Neural cell (in vitro differentiated cells): ENCODE results near the gene NOC4L. TPM values are rescaled to one million over a fixed set of nuclear protein-coding genes. Genes with fewer than 3 reads are reported as not detected.
A peak's percentile ranks its signal among the peaks of the same experiment; 100 is the strongest.
"Not testable (repeated sequence)": the region's sequence is repeated elsewhere in the genome, so short reads cannot be mapped to it uniquely, and the experiment has no call there.

Source experiments
- H2AFZ ChIP-seq: fragments of 200-600, 300-800 bp; sonication (generic), shearing (Covaris generic); 2 replicates; pipeline ENCODE4 v1.6.0; 2014; ENCODE audit warnings: low read depth, mild to moderate bottlenecking, antibody characterized with exemption, low read length, moderate library complexity
- H3F3A ChIP-seq: fragments of 200-600 bp; shearing (Covaris generic); 2 replicates; pipeline ENCODE4 v1.6.1; 2016; ENCODE audit warnings: mild to moderate bottlenecking, moderate library complexity, mixed read lengths, antibody characterized with exemption, low read length; ENCODE audit not compliant: insufficient read depth, poor library complexity, severe bottlenecking
- H3K27ac ChIP-seq: fragments of 200-600, 300-800 bp; sonication (generic), shearing (Covaris generic); 2 replicates; pipeline ENCODE4 v1.5.1; 2014; ENCODE audit warnings: mild to moderate bottlenecking, low read length, moderate library complexity
- H3K27me3 ChIP-seq: fragments of 300-800, 200-600 bp; sonication (generic), shearing (Covaris generic); 2 replicates; pipeline ENCODE4 v1.6.0; 2014; ENCODE audit warnings: mild to moderate bottlenecking, low read depth, low read length, moderate library complexity; ENCODE audit not compliant: insufficient read depth
- H3K36me3 ChIP-seq: fragments of 300-800, 200-600 bp; sonication (generic), shearing (Covaris generic); 2 replicates; pipeline ENCODE4 v1.5.1; 2014; ENCODE audit warnings: mild to moderate bottlenecking, antibody characterized with exemption, low read length, moderate library complexity; ENCODE audit not compliant: insufficient read depth
- H3K4me2 ChIP-seq: fragments of 300-800, 200-600 bp; sonication (generic), shearing (Covaris generic); 2 replicates; pipeline ENCODE4 v1.6.0; 2014; ENCODE audit warnings: mild to moderate bottlenecking, low read length
- H3K4me3 ChIP-seq: fragments of 300-800, 200-600 bp; sonication (generic), shearing (Covaris generic); 2 replicates; pipeline ENCODE4 v1.5.1; 2014; ENCODE audit warnings: mild to moderate bottlenecking, low read length, moderate library complexity
- H3K79me2 ChIP-seq: fragments of 200-600 bp; shearing (Covaris generic); replicated peaks from 2 replicates; pipeline ENCODE4 v1.6.0; 2014; ENCODE audit warnings: mild to moderate bottlenecking, low read length, moderate library complexity; ENCODE audit not compliant: insufficient read depth
- H3K9ac ChIP-seq: fragments of 300-800, 200-600 bp; sonication (generic), shearing (Covaris generic); 2 replicates; pipeline ENCODE4 v1.6.1; 2016; ENCODE audit warnings: mild to moderate bottlenecking, low read length, mixed read lengths
- H3K9me2 ChIP-seq: fragments of 200-600 bp; shearing (Covaris generic); 2 replicates; pipeline ENCODE4 v1.6.1; 2016; ENCODE audit warnings: mild to moderate bottlenecking, low read length, mixed read lengths; ENCODE audit not compliant: insufficient read depth
- H3K9me3 ChIP-seq: fragments of 200-600, 300-800 bp; sonication (generic), shearing (Covaris generic); 2 replicates; pipeline ENCODE4 v1.6.1; 2016; ENCODE audit warnings: mild to moderate bottlenecking, mixed run types, low read length, moderate library complexity, mixed read lengths
- H4K20me1 ChIP-seq: fragments of 200-600 bp; shearing (Covaris generic); 2 replicates; pipeline ENCODE4 v1.6.1; 2016; ENCODE audit warnings: mild to moderate bottlenecking, mixed run types; ENCODE audit not compliant: insufficient read depth
- CTCF ChIP-seq: fragments of 450-650 bp; IDR thresholded peaks from 2 replicates; pipeline ENCODE4 v1.5.1; 2014; ENCODE audit warnings: antibody characterized with exemption, mild to moderate bottlenecking, moderate library complexity; ENCODE audit not compliant: poor library complexity, severe bottlenecking
- EP300 ChIP-seq: fragments of 450-650 bp; conservative IDR thresholded peaks from 2 replicates; pipeline ENCODE4 v1.6.1; 2014; ENCODE audit warnings: antibody characterized with exemption, mild to moderate bottlenecking, moderate library complexity; ENCODE audit not compliant: poor library complexity, severe bottlenecking
- EZH2 ChIP-seq: fragments of 200-600, 300-800 bp; shearing (Covaris generic), sonication (generic); IDR thresholded peaks from 2 replicates; pipeline ENCODE4 v1.6.1; 2014; ENCODE audit warnings: antibody characterized with exemption, low read length, borderline replicate concordance, mild to moderate bottlenecking; ENCODE audit not compliant: insufficient read depth, poor library complexity, severe bottlenecking
- MXI1 ChIP-seq: fragments of 450-650 bp; conservative IDR thresholded peaks from 2 replicates; pipeline ENCODE4 v1.6.1; 2014; ENCODE audit warnings: antibody characterized with exemption, mild to moderate bottlenecking; ENCODE audit not compliant: poor library complexity, severe bottlenecking
- POLR2AphosphoS5 ChIP-seq: IDR thresholded peaks from 2 replicates; pipeline ENCODE4 v1.6.1; 2012
- RAD21 ChIP-seq: fragments of 450-650 bp; conservative IDR thresholded peaks from 2 replicates; pipeline ENCODE4 v1.6.1; 2014; ENCODE audit warnings: antibody characterized with exemption, mild to moderate bottlenecking, moderate library complexity
- REST ChIP-seq: IDR thresholded peaks from 2 replicates; pipeline ENCODE4 v1.6.1; 2012; ENCODE audit warnings: borderline replicate concordance
- SMC3 ChIP-seq: fragments of 450-650 bp; conservative IDR thresholded peaks from 2 replicates; pipeline ENCODE4 v1.6.1; 2014; ENCODE audit warnings: antibody characterized with exemption, mild to moderate bottlenecking, moderate library complexity; ENCODE audit not compliant: poor library complexity
- TAF1 ChIP-seq: IDR thresholded peaks from 2 replicates; pipeline ENCODE4 v1.6.1; 2012; ENCODE audit warnings: low read depth
- polyA plus RNA-seq: library from polyadenylated mRNA; depleted of rRNA; stranded (reverse); fragments of >200 nt; gene quantifications from 2 replicates; pipeline ENCODE4 v1.2.3, GENCODE V29; 2014

NOC4L gene
- polyA plus RNA-seq, 1 donor from 2014 or later = 26.9 TPM

GRCh38 chr12:132194056-132194455 lies 49.8 kb downstream of the NOC4L start:
- peak; percentile 19 for TF ChIP-seq CTCF
- TF ChIP-seq TAF1 = no peak
- H3K9ac ChIP-seq = no peak overlapping the region
- H3K27me3 ChIP-seq = peaks cover 13% of the 10 kb centered on the region

GRCh38 chr12:132194556-132194955 lies 50.3 kb downstream of the NOC4L start:
- TF ChIP-seq EP300 (no peak), SMC3 (no peak), RAD21 (no peak), EZH2 (no peak), TAF1 (no peak), REST (no peak), CTCF (no peak), MXI1 (no peak), POLR2AphosphoS5 (no peak)
- Histone ChIP-seq H3K9me3 (peaks cover 3% of the 10 kb centered on the region), H3K4me3 (no peak overlapping the region), H2AFZ (no peak overlapping the region), H3K36me3 (no peaks in the 10 kb centered on the region), H4K20me1 (no peaks in the 10 kb centered on the region), H3K9ac (no peak overlapping the region), H3K27me3 (peaks cover 8% of the 10 kb centered on the region), H3K27ac (no peak overlapping the region), H3K4me2 (no peak overlapping the region), H3F3A (no peaks in the 10 kb centered on the region), H3K79me2 (no peaks in the 10 kb centered on the region), H3K9me2 (no peaks in the 10 kb centered on the region)

More at GRCh38 chr12:132194056-132194455, 49.8 kb downstream of the NOC4L start:
- no peaks in the 10 kb centered on the region for H3K36me3 ChIP-seq
- H3K4me3 ChIP-seq = no peak overlapping the region
- no peaks in the 10 kb centered on the region for H4K20me1 ChIP-seq
- no peaks in the 10 kb centered on the region for H3K79me2 ChIP-seq
- peaks cover 3% of the 10 kb centered on the region for H3K9me3 ChIP-seq
- no peak overlapping the region for H3K4me2 ChIP-seq
- no peaks in the 10 kb centered on the region for H3K9me2 ChIP-seq
- no peak overlapping the region for H3K27ac ChIP-seq
- H2AFZ ChIP-seq = no peak overlapping the region
- no peaks in the 10 kb centered on the region for H3F3A ChIP-seq

GRCh38 chr12:132195242-132195641 lies 51.0 kb downstream of the NOC4L start:
- not testable (repeated sequence) for H3K4me2 ChIP-seq, H3K27me3 ChIP-seq, H3K79me2 ChIP-seq, H4K20me1 ChIP-seq, H3F3A ChIP-seq, H2AFZ ChIP-seq, H3K9me3 ChIP-seq, H3K9me2 ChIP-seq, H3K9ac ChIP-seq, H3K36me3 ChIP-seq, H3K27ac ChIP-seq, H3K4me3 ChIP-seq
